Spleen (tissue), 7 donors: ENCODE results near the gene COL4A2.

Experiments used
- POLR2A ChIP-seq, 3 donors: fragments of 450-650 bp; IDR thresholded peaks; one replicate each; pipeline ENCODE4 v1.5.1; 2017; ENCODE audit warnings: antibody characterized with exemption in 3 of 3, mild to moderate bottlenecking in 1 of 3
- POLR2AphosphoS5 ChIP-seq, 3 donors: sonication (generic); formaldehyde crosslinking; IDR thresholded peaks; one replicate each; pipeline ENCODE4 v1.5.1; 2017; ENCODE audit warnings: antibody characterized with exemption in 3 of 3
- TF ChIP-seq, protein P1 (sequence below), 11 experiments: fragments of 200-600 bp in 7 of 11; fragments of 450-650 bp in 4 of 11; sonication (generic) in 4 of 11; IDR thresholded peaks in 8 of 11; conservative IDR thresholded peaks in 3 of 11; 1 replicate in 7 of 11; 2 replicates in 4 of 11; pipeline versions ENCODE4 v1.4.0 to v1.8.0; 2016 to 2021; ENCODE audit warnings: antibody characterized with exemption in 11 of 11, inconsistent platforms in 4 of 11, mild to moderate bottlenecking in 1 of 11
- donor health status: DM: no; HTN: no; CAD: no; lungs with moderate emphysema.
- donor health status: DM: no; HTN: no; CAD: no.
- donor health status: DM: no; HTN: no; CAD: no.

DNA sequence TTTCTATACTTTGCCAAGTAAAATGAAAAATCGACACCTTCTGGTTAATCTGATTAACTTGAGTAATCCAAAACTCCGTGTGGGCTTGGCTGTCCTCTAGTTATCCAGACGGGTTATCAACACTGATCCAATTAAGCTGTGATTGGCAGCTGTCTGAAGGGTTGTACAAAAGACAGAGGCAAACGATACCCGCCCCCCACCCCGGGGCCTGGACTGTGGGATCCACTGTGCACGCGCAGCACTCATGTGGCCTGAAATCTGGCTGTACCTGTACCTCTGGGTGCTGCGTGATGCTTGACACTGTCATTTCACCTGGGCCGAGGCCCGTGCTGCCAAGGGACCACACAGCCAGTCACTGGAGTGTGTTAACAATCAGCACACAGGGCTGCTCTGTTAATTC is 53.5 kb downstream of the COL4A2 start:
- TF ChIP-seq, protein P1, sequence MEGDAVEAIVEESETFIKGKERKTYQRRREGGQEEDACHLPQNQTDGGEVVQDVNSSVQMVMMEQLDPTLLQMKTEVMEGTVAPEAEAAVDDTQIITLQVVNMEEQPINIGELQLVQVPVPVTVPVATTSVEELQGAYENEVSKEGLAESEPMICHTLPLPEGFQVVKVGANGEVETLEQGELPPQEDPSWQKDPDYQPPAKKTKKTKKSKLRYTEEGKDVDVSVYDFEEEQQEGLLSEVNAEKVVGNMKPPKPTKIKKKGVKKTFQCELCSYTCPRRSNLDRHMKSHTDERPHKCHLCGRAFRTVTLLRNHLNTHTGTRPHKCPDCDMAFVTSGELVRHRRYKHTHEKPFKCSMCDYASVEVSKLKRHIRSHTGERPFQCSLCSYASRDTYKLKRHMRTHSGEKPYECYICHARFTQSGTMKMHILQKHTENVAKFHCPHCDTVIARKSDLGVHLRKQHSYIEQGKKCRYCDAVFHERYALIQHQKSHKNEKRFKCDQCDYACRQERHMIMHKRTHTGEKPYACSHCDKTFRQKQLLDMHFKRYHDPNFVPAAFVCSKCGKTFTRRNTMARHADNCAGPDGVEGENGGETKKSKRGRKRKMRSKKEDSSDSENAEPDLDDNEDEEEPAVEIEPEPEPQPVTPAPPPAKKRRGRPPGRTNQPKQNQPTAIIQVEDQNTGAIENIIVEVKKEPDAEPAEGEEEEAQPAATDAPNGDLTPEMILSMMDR (IDR thresholded peaks at IDR 0.05 in 8 of 11, conservative IDR thresholded peaks at IDR 0.05 in 3 of 11), result no peak
- TF ChIP-seq POLR2A (IDR thresholded peaks at IDR 0.05), result no peak
- no peak for TF ChIP-seq POLR2AphosphoS5 (IDR thresholded peaks at IDR 0.05)
